HepG2 (cell line): Measurements from ENCODE around the gene PAM16. TPM values are rescaled to one million over a fixed set of nuclear protein-coding genes. Genes with fewer than 3 reads are reported as not detected.
A peak's percentile ranks its signal among the peaks of the same experiment; 100 is the strongest.

Experiments used
- ATAC-seq: fragments of 200-7000 bp; cut with Tn5 transposase; 3 replicates; pipeline ENCODE4 v1.9.1; 2020; ENCODE audit warnings: mild to moderate bottlenecking, moderate library complexity
- BruUV-seq: library from RNA; stranded (reverse); fragments of 400-500 nt; replicated peaks from 2 replicates; lab custom pipeline; 2021; lab: Mats Ljungman, UMichigan
- CTCF ChIA-PET: fragments of 300-600 bp; formaldehyde crosslinking; extraction: SDS; loops from one replicate; lab custom pipeline; 2021; ENCODE audit warnings: low total read pairs, inconsistent platforms, low intra/inter-chr PET ratio; lab: Yijun Ruan, JAX
- POLR2A ChIA-PET: fragments of 350-600 bp; sonication (Branson Sonifier 250); formaldehyde crosslinking; loops from one replicate; lab custom pipeline; 2020; ENCODE audit warnings: antibody characterized with exemption, inconsistent platforms; lab: Yijun Ruan, JAX
- DNase-seq: peaks from one replicate; pipeline ENCODE4 v3.0.0-alpha.2; 2015; ENCODE audit warnings: low spot score
- FAIRE-seq: peaks from 3 replicates; lab custom pipeline; 2011; peaks lifted over from hg19 to GRCh38; lab: Jason Lieb, UNC
- H2AFZ ChIP-seq: one replicate; pipeline ENCODE4 v1.6.1; 2011; ENCODE audit warnings: low read length, inconsistent platforms
- H3K27ac ChIP-seq: fragments of 300-600 bp; 3 replicates; pipeline ENCODE4 v1.8.0; 2011; ENCODE audit warnings: mixed run types, mild to moderate bottlenecking, mixed read lengths, low read length, inconsistent platforms; ENCODE audit not compliant: insufficient read depth; ENCODE audit errors: extremely low read length
- H3K27me3 ChIP-seq, 2 experiments: fragments of 200-600 bp in 1 of 2; 2 replicates in 1 of 2; 3 replicates in 1 of 2; pipeline versions ENCODE4 v1.6.0 to v1.8.0; 2011; ENCODE audit warnings: low read length in 2 of 2, mild to moderate bottlenecking in 2 of 2, moderate library complexity in 2 of 2, inconsistent platforms in 1 of 2; ENCODE audit not compliant: insufficient read depth in 2 of 2, control insufficient read depth in 1 of 2
- H3K36me3 ChIP-seq, 2 experiments: fragments of 200-600 bp in 1 of 2; replicated peaks in 1 of 2; 2 replicates in 1 of 2; 3 replicates in 1 of 2; pipeline versions ENCODE4 v1.5.1 to v1.8.0; 2011; ENCODE audit warnings: low read length in 2 of 2, inconsistent platforms in 1 of 2; ENCODE audit not compliant: insufficient read depth in 2 of 2, control insufficient read depth in 1 of 2
- H3K4me1 ChIP-seq: 2 replicates; pipeline ENCODE4 v1.5.1; 2012; ENCODE audit warnings: low read length, inconsistent platforms; ENCODE audit not compliant: insufficient read depth
- H3K4me2 ChIP-seq: 2 replicates; pipeline ENCODE4 v1.6.0; 2011; ENCODE audit warnings: low read depth, low read length, inconsistent platforms
- H3K4me3 ChIP-seq, 3 experiments: fragments of 200-600 bp in 1 of 3; sonication (generic), shearing (Covaris generic) in 1 of 3; replicated peaks in 1 of 3; 2 replicates each; pipeline ENCODE4 v1.5.1; 2011 to 2016; ENCODE audit warnings: low read length in 3 of 3, inconsistent platforms in 2 of 3, low read depth in 2 of 3, mild to moderate bottlenecking in 2 of 3, control low read depth in 1 of 3, mixed read lengths in 1 of 3; ENCODE audit not compliant: insufficient read depth in 1 of 3
- H3K79me2 ChIP-seq: one replicate; pipeline ENCODE4 v1.6.1; 2011; ENCODE audit warnings: low read length, inconsistent platforms; ENCODE audit not compliant: insufficient read depth
- H3K9ac ChIP-seq: 2 replicates; pipeline ENCODE4 v1.6.0; 2011; ENCODE audit warnings: mild to moderate bottlenecking, low read depth, low read length, inconsistent platforms; ENCODE audit not compliant: insufficient read depth
- H3K9me3 ChIP-seq: 2 replicates; pipeline ENCODE4 v1.5.1; 2012; ENCODE audit warnings: mild to moderate bottlenecking, low read length
- H4K20me1 ChIP-seq: 2 replicates; pipeline ENCODE4 v1.6.0; 2011; ENCODE audit warnings: inconsistent platforms, mild to moderate bottlenecking, low read length, moderate library complexity; ENCODE audit not compliant: insufficient read depth
- ATF1 ChIP-seq: IDR thresholded peaks from 2 replicates; pipeline ENCODE4 v1.6.1; 2016; ENCODE audit warnings: mild to moderate bottlenecking, control low read depth
- DR1 ChIP-seq: sonication (generic); formaldehyde crosslinking; IDR thresholded peaks from 2 replicates; pipeline ENCODE4 v1.8.0; 2021; ENCODE audit warnings: mild to moderate bottlenecking, missing genetic modification reagents, inconsistent platforms
- GMEB2 ChIP-seq: IDR thresholded peaks from 2 replicates; pipeline ENCODE4 v1.6.1; 2016; ENCODE audit warnings: missing biosample characterization, missing genetic modification reagents, low read depth
- HNF4G ChIP-seq, 2 experiments: sonication (generic) in 1 of 2; formaldehyde crosslinking in 1 of 2; IDR thresholded peaks; 2 replicates each; pipeline versions ENCODE4 v1.4.0 to v1.6.1; 2011 to 2020; ENCODE audit warnings: borderline replicate concordance in 2 of 2, low read depth in 2 of 2, mild to moderate bottlenecking in 2 of 2, low read length in 1 of 2, missing genetic modification reagents in 1 of 2, moderate library complexity in 1 of 2
- MATR3 ChIP-seq: sonication (generic); formaldehyde crosslinking; IDR thresholded peaks from 2 replicates; pipeline ENCODE4 v1.4.0; 2020; ENCODE audit warnings: missing genetic modification reagents
- MAZ ChIP-seq, 2 experiments: sonication (generic) in 1 of 2; formaldehyde crosslinking in 1 of 2; IDR thresholded peaks; 2 replicates each; pipeline versions ENCODE4 v1.5.0 to v1.6.1; 2012 to 2020; ENCODE audit warnings: low read depth in 2 of 2, mild to moderate bottlenecking in 2 of 2, borderline replicate concordance in 1 of 2, improper control_type of control experiment in 1 of 2, low read length in 1 of 2, missing genetic modification reagents in 1 of 2, moderate library complexity in 1 of 2
- MTA1 ChIP-seq: sonication (generic); formaldehyde crosslinking; IDR thresholded peaks from 2 replicates; pipeline ENCODE4 v1.4.0; 2020; ENCODE audit warnings: missing genetic modification reagents, mild to moderate bottlenecking, borderline replicate concordance
- RBAK ChIP-seq: sonication (generic); formaldehyde crosslinking; IDR thresholded peaks from 2 replicates; pipeline ENCODE4 v1.5.1; 2020; ENCODE audit warnings: mild to moderate bottlenecking, missing genetic modification reagents
- RBM22 ChIP-seq: fragments of 200-400 bp; formaldehyde crosslinking; optimal IDR thresholded peaks from 2 replicates; pipeline ENCODE3; 2017; ENCODE audit warnings: mild to moderate bottlenecking, low read length, moderate library complexity
- SIN3B ChIP-seq: fragments of 150-350 bp; IDR thresholded peaks from 2 replicates; pipeline ENCODE4 v1.6.1; 2014; ENCODE audit warnings: low read length
- SIX4 ChIP-seq: sonication (generic); formaldehyde crosslinking; IDR thresholded peaks from 2 replicates; pipeline ENCODE4 v1.4.0; 2020; ENCODE audit warnings: missing genetic modification reagents
- ZNF574 ChIP-seq: sonication (generic); formaldehyde crosslinking; IDR thresholded peaks from 2 replicates; pipeline ENCODE4 v1.4.0; 2020; ENCODE audit warnings: missing genetic modification reagents
- ZNF674 ChIP-seq: sonication (generic); formaldehyde crosslinking; IDR thresholded peaks from 2 replicates; pipeline ENCODE4 v1.5.0; 2020; ENCODE audit warnings: low read depth, mild to moderate bottlenecking, missing genetic modification reagents
- ZNF747 ChIP-seq: sonication (generic); formaldehyde crosslinking; IDR thresholded peaks from 2 replicates; pipeline ENCODE4 v1.8.1; 2023; ENCODE audit warnings: missing genetic modification reagents, mild to moderate bottlenecking, borderline replicate concordance
- ZNF768 ChIP-seq: sonication (generic); formaldehyde crosslinking; IDR thresholded peaks from 2 replicates; pipeline ENCODE4 v1.4.0; 2020; ENCODE audit warnings: missing genetic modification reagents
- ZSCAN22 ChIP-seq: sonication (generic); formaldehyde crosslinking; IDR thresholded peaks from 2 replicates; pipeline ENCODE4 v1.4.0; 2020; ENCODE audit warnings: mild to moderate bottlenecking, missing genetic modification reagents
- WGBS: methylation state at CpG from one replicate; pipeline ENCODE4 v1.1.6; 2017; ENCODE audit warnings: low lambda C conversion rate; 5-methylcytosine and 5-hydroxymethylcytosine counted together
- in situ Hi-C: cut with HindIII; loops from 2 replicates; pipeline ENCODE4 v1.10.0; 2017; ENCODE audit warnings: low pct_unique_long_range_greater_than_20kb; ENCODE audit not compliant: extremely low pct_ligation_motif_present
- intact Hi-C: fragments of 100-400 bp; cut with micrococcal nuclease; formaldehyde crosslinking; loops from one replicate; pipeline ENCODE4 v1.10.0; 2022; ENCODE audit not compliant: unreplicated experiment
- polyA plus RNA-seq, 8 experiments: library from polyadenylated mRNA; depleted of rRNA in 3 of 8; stranded (reverse) in 7 of 8; unstranded in 1 of 8; fragments of >200 nt; fragmentation: Illumina TruSeq in 4 of 8; extraction: Trizol in 4 of 8; gene quantifications; 2 replicates each; pipeline versions ENCODE4 v1.2.1 to v1.2.3, GENCODE V29; 2011 to 2016; ENCODE audit warnings: low read depth in 4 of 8, missing spikeins in 1 of 8, mixed read lengths in 1 of 8; ENCODE audit not compliant: insufficient read depth in 1 of 8
- total RNA-seq, 5 experiments: library from RNA; depleted of rRNA; stranded (reverse); fragments of >200 nt; fragmentation: Illumina TruSeq; extraction: Trizol; gene quantifications; 2 replicates each; pipeline ENCODE4 v1.2.3, GENCODE V29; 2016; ENCODE audit warnings: low read depth in 1 of 5
- TF ChIP-seq, protein P1 (sequence below): sonication (generic); formaldehyde crosslinking; IDR thresholded peaks from 2 replicates; pipeline ENCODE4 v1.4.0; 2020; ENCODE audit warnings: missing genetic modification reagents

Gene PAM16
- total and polyA plus RNA-seq, 2 of the 13 experiments (the other 11 are each of a cell fraction or from before 2014, with no cell fraction given) = 51.5 to 51.8 TPM

- Histone ChIP-seq H4K20me1 (0 out of 2 replicates have a peak, but pooled peaks cover 2% of the 10 kb centered on the region), H3K79me2 (peaks cover 5% of the 10 kb centered on the region), H3K4me3 (peak overlapping the region in 1 of 3 experiments; percentile 36; a peak in 1 of 6 replicates), H3K9ac (no peak overlapping the region), H3K36me3 (no peaks in the 10 kb centered on the region), H3K9me3 (no peaks in the 10 kb centered on the region), H3K4me2 (peak overlapping the region; percentile 67), H3K27me3 (peaks cover 0 to 9% of the 10 kb centered on the region in 2 experiments; a peak in 1 of 5 replicates), H3K27ac (no peak overlapping the region), H3K4me1 (peaks cover 63% of the 10 kb centered on the region), H2AFZ (no peak overlapping the region)
- ChIA-PET CTCF (interaction anchor here (1.0 to 6.7 kb wide), 5 partner anchors 19 to 94 kb away, joined by 3 to 69 read pairs (median 4); no protein-coding TSS in a partner anchor), POLR2A (interaction anchor here (0.8 to 3.4 kb wide), 11 partner anchors 12 to 62 kb away, joined by 3 to 14 read pairs (median 4); partner anchors contain the start of gene PAM16)
- WGBS = 48% methylated on average over 10 of the region's 14 CpGs
- ATAC-seq = peak; percentile 25
- in situ Hi-C loops = no loop called here
- intact Hi-C loops = loop anchor here (5.0 kb wide), 1 partner anchor 37 kb away; the partner anchor contains the start of gene TFAP4
- DNase-seq = no peak
- FAIRE-seq = no peak
- no TSS peak for BruUV-seq
- TF ChIP-seq MAZ (IDR thresholded peaks at IDR 0.05; ENCODE audit: borderline replicate concordance, low read depth, low read length) (no peak), MAZ (CRISPR knock-in tag; IDR thresholded peaks at IDR 0.05; ENCODE audit: low read depth) (no peak), ZNF768 (CRISPR knock-in tag) (peak; percentile 96), DR1 (CRISPR knock-in tag) (0 out of 2 replicates have a peak, but pooled peaks have one; percentile 3), SIX4 (CRISPR knock-in tag) (no peak), RBM22 (no peak), ZNF574 (CRISPR knock-in tag) (no peak), ZNF674 (CRISPR knock-in tag) (no peak), SIN3B (no peak), HNF4G (IDR thresholded peaks at IDR 0.05; ENCODE audit: borderline replicate concordance, low read depth, low read length) (no peak), HNF4G (CRISPR knock-in tag; IDR thresholded peaks at IDR 0.05; ENCODE audit: borderline replicate concordance, low read depth) (no peak), MTA1 (no peak), RBAK (CRISPR knock-in tag) (no peak), ZSCAN22 (CRISPR knock-in tag) (no peak), ZNF747 (no peak), GMEB2 (CRISPR knock-in tag) (no peak), MATR3 (CRISPR knock-in tag) (no peak), ATF1 (CRISPR knock-in tag) (no peak)
- TF ChIP-seq, protein P1, sequence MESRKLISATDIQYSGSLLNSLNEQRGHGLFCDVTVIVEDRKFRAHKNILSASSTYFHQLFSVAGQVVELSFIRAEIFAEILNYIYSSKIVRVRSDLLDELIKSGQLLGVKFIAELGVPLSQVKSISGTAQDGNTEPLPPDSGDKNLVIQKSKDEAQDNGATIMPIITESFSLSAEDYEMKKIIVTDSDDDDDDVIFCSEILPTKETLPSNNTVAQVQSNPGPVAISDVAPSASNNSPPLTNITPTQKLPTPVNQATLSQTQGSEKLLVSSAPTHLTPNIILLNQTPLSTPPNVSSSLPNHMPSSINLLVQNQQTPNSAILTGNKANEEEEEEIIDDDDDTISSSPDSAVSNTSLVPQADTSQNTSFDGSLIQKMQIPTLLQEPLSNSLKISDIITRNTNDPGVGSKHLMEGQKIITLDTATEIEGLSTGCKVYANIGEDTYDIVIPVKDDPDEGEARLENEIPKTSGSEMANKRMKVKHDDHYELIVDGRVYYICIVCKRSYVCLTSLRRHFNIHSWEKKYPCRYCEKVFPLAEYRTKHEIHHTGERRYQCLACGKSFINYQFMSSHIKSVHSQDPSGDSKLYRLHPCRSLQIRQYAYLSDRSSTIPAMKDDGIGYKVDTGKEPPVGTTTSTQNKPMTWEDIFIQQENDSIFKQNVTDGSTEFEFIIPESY (CRISPR knock-in tag) = peak; percentile 92
These were observed 41.9 kb downstream of the PAM16 start for GRCh38 chr16:4309102-4309832.
